ENCODE data around the gene RAB36.

- TF ChIP-seq POLR2A (IDR thresholded peaks at IDR 0.05; ENCODE audit: low read length), result no peak
- TF ChIP-seq FOSL2 (IDR thresholded peaks at IDR 0.05), result no peak
- no peak for TF ChIP-seq FOSL2 (CRISPR knock-in tag; IDR thresholded peaks at IDR 0.05)
Observed at GRCh38 chr22:23118647-23119493, 26.4 kb upstream of the RAB36 start.
